Osteoblast (primary cell): ENCODE results near the gene DENND2A. TPM values are rescaled to one million over a fixed set of nuclear protein-coding genes. Genes with fewer than 3 reads are reported as not detected.

Source experiments
- DNase-seq: peaks from one replicate; pipeline ENCODE4 v3.0.0; 2011; ENCODE audit warnings: low spot score, mixed read lengths; ENCODE audit not compliant: insufficient read length; ENCODE audit errors: missing footprints
- H2AFZ ChIP-seq: 2 replicates; pipeline ENCODE4 v1.6.0; 2011; ENCODE audit warnings: mild to moderate bottlenecking, low read length
- H3K27ac ChIP-seq: 2 replicates; pipeline ENCODE4 v1.5.1; 2011; ENCODE audit warnings: mild to moderate bottlenecking, low read depth, low read length, moderate library complexity
- H3K27me3 ChIP-seq: 2 replicates; pipeline ENCODE4 v1.6.0; 2012; ENCODE audit warnings: mild to moderate bottlenecking, control low read depth, inconsistent platforms, low read length, moderate library complexity; ENCODE audit not compliant: insufficient read depth
- H3K36me3 ChIP-seq: 2 replicates; pipeline ENCODE4 v1.5.1; 2011; ENCODE audit warnings: mild to moderate bottlenecking, low read length, control low read depth, moderate library complexity; ENCODE audit not compliant: insufficient read depth
- H3K4me1 ChIP-seq: 2 replicates; pipeline ENCODE4 v1.5.1; 2011; ENCODE audit warnings: mild to moderate bottlenecking, low read length, control low read depth, moderate library complexity; ENCODE audit not compliant: insufficient read depth
- H3K4me2 ChIP-seq: 2 replicates; pipeline ENCODE4 v1.6.0; 2011; ENCODE audit warnings: mild to moderate bottlenecking, low read length; ENCODE audit not compliant: insufficient read depth
- H3K4me3 ChIP-seq: fragments of 200-600 bp; sonication (generic); 3 replicates; pipeline ENCODE4 v1.5.1; 2012; ENCODE audit warnings: mild to moderate bottlenecking, low read length, inconsistent platforms; ENCODE audit not compliant: insufficient read depth
- H3K79me2 ChIP-seq: 2 replicates; pipeline ENCODE4 v1.6.0; 2012; ENCODE audit warnings: mild to moderate bottlenecking, low read length, control low read depth, inconsistent platforms; ENCODE audit not compliant: insufficient read depth
- H3K9me3 ChIP-seq: 2 replicates; pipeline ENCODE4 v1.5.1; 2011; ENCODE audit warnings: low read depth, low read length, control low read depth
- H4K20me1 ChIP-seq: 2 replicates; pipeline ENCODE4 v1.6.0; 2012; ENCODE audit warnings: mild to moderate bottlenecking, low read length, control low read depth; ENCODE audit not compliant: insufficient read depth
- total RNA-seq: library from RNA; depleted of rRNA; stranded (reverse); fragments of >200 nt; gene quantifications from 2 replicates; pipeline ENCODE4 v1.2.3, GENCODE V29; 2012
- TF ChIP-seq, protein P1 (sequence below): IDR thresholded peaks from 2 replicates; pipeline ENCODE4 v1.5.1; 2011; ENCODE audit warnings: mild to moderate bottlenecking, low read depth, low read length, moderate library complexity; ENCODE audit errors: extremely low read depth

The DENND2A gene
- total RNA-seq, 1 donor: 0.36 TPM

- H3K27me3 ChIP-seq: peaks cover 10% of the 10 kb centered on the region
- no peak overlapping the region for H3K4me2 ChIP-seq
- H3K27ac ChIP-seq: no peak overlapping the region
- no peaks in the 10 kb centered on the region for H3K4me1 ChIP-seq
- H3K4me3 ChIP-seq: peak overlapping the region; percentile 37
- H4K20me1 ChIP-seq: no peaks in the 10 kb centered on the region
- TF ChIP-seq, protein P1, sequence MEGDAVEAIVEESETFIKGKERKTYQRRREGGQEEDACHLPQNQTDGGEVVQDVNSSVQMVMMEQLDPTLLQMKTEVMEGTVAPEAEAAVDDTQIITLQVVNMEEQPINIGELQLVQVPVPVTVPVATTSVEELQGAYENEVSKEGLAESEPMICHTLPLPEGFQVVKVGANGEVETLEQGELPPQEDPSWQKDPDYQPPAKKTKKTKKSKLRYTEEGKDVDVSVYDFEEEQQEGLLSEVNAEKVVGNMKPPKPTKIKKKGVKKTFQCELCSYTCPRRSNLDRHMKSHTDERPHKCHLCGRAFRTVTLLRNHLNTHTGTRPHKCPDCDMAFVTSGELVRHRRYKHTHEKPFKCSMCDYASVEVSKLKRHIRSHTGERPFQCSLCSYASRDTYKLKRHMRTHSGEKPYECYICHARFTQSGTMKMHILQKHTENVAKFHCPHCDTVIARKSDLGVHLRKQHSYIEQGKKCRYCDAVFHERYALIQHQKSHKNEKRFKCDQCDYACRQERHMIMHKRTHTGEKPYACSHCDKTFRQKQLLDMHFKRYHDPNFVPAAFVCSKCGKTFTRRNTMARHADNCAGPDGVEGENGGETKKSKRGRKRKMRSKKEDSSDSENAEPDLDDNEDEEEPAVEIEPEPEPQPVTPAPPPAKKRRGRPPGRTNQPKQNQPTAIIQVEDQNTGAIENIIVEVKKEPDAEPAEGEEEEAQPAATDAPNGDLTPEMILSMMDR: no peak
- no peaks in the 10 kb centered on the region for H3K79me2 ChIP-seq
- no peaks in the 10 kb centered on the region for H3K36me3 ChIP-seq
- H2AFZ ChIP-seq: no peak overlapping the region
- no peaks in the 10 kb centered on the region for H3K9me3 ChIP-seq
- DNase-seq: no peak
These were observed 154.9 kb downstream of the DENND2A start for GRCh38 chr7:140485500-140486265.

- H3K27ac ChIP-seq: no peak overlapping the region
- H4K20me1 ChIP-seq: no peaks in the 10 kb centered on the region
- peaks cover 10% of the 10 kb centered on the region for H3K27me3 ChIP-seq
- no peak for DNase-seq
- H3K36me3 ChIP-seq: no peaks in the 10 kb centered on the region
- H3K4me3 ChIP-seq: no peak overlapping the region
- no peak overlapping the region for H3K4me2 ChIP-seq
- TF ChIP-seq, protein P1: no peak
- no peak overlapping the region for H2AFZ ChIP-seq
- no peaks in the 10 kb centered on the region for H3K4me1 ChIP-seq
- no peaks in the 10 kb centered on the region for H3K9me3 ChIP-seq
- H3K79me2 ChIP-seq: no peaks in the 10 kb centered on the region
These were observed 155.6 kb downstream of the DENND2A start for GRCh38 chr7:140484951-140485499.

- peaks cover 10% of the 10 kb centered on the region for H3K27me3 ChIP-seq
- H3K27ac ChIP-seq: no peak overlapping the region
- no peaks in the 10 kb centered on the region for H3K36me3 ChIP-seq
- no peaks in the 10 kb centered on the region for H3K79me2 ChIP-seq
- no peak overlapping the region for H3K4me2 ChIP-seq
- no peak for DNase-seq
- peaks cover 2% of the 10 kb centered on the region for H3K4me1 ChIP-seq
- H4K20me1 ChIP-seq: no peaks in the 10 kb centered on the region
- no peak overlapping the region for H2AFZ ChIP-seq
- no peak overlapping the region for H3K4me3 ChIP-seq
- TF ChIP-seq, protein P1: no peak
- H3K9me3 ChIP-seq: no peaks in the 10 kb centered on the region
These were observed 156.1 kb downstream of the DENND2A start for GRCh38 chr7:140484479-140484878.

DNA sequence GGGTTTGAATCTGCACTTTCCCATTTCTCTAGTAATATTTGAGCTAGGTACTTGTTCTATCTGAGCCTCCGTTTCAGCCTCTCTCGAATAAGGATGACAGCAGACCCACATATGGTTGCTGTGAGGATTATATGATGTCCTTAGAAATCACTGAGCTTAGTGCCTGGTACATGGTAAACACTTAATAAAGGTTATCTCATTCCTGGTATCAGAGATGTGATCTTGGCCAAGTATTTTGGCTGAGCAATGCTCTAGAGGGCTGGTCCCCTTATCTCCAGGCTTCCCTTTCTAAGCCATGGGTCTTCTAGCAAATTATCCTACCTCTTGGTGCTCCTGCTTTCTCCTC, 160.9 kb downstream of the DENND2A start:
- no peaks in the 10 kb centered on the region for H3K36me3 ChIP-seq
- TF ChIP-seq, protein P1: no peak
- peak overlapping the region; percentile 89 for H3K4me3 ChIP-seq
- peak overlapping the region; percentile 94 for H2AFZ ChIP-seq
- H3K9me3 ChIP-seq: no peaks in the 10 kb centered on the region
- no peak overlapping the region for H3K27ac ChIP-seq
- no peak for DNase-seq
- H3K4me2 ChIP-seq: peak overlapping the region; percentile 79
- peaks cover 8% of the 10 kb centered on the region for H3K4me1 ChIP-seq
- H3K79me2 ChIP-seq: peaks cover 41% of the 10 kb centered on the region
- H4K20me1 ChIP-seq: peaks cover 24% of the 10 kb centered on the region
- peaks cover 4% of the 10 kb centered on the region for H3K27me3 ChIP-seq
